Stimulated activated CD4-positive, alpha-beta T cell treated with anti-CD3 and anti-CD28 coated beads, Interleukin-1b, Interleukin-23, amount 100 ng/mL, for 4 hours (primary cell): ENCODE results near the gene RBM10.

Experiments
- DNase-seq, 2 donors: peaks; one replicate each; pipeline ENCODE4 v3.0.0-alpha.2; 2020; ENCODE audit warnings: low read depth in 2 of 2

The RBM10 gene

DNA sequence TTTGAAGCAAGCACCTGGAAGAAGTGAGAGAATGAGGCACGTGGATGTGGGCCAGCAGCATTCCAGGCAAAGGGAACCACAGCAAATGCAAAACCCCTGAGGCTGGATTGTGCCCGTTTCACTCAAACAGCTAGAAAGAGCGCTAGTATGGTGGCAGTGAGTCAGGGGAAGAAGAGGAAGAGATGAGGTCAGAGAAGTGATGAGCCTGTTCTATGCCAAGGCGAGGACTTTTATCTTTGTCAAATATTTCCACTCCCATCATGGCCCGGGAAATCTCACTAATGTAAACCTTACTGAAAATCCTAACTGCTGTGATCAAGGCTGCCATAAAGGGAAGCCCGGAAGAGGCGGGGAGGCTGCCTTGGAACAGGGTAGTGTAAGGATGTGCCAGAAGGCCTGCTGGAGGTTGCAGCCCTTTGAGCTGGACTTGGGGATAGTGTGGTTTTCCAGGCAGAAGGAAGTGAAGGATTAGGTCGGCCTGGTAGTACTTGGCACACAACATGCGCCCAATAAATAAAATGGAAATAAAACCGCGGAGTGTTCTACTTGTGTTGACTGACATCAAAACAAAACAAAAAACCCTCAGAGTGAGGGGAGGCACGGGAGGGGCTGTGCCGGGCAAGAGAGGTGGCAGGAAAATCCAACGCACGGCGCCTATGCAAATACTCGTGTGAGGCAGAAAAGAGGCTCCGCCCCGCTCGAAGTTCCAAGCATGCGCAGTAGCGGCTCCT lies 72.3 kb downstream of the RBM10 start:
- DNase-seq: peak in 1 of 2 donors; percentile 6

DNA sequence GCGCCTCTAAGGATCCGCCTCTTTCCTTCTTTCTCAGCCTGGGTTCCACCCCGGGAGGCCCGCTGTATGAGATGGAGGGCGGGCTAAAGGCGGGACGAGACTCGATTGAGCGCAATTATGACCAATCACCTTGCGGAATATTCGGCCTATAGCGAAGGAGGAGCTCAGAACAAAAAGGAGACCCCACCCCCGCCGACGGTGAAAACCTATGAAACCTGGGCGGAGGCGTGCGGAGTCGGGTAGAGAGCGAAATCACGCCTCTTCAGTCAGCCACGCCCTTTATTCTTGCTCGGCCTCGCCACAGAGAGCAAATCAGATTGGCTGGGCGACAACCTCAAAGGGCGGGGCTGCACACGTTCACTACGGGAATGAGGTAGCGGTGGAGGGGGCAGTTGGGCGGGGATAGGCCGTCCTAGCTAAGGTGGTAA lies 72.8 kb downstream of the RBM10 start:
- DNase-seq: peak; percentile 85 to 98

DNA sequence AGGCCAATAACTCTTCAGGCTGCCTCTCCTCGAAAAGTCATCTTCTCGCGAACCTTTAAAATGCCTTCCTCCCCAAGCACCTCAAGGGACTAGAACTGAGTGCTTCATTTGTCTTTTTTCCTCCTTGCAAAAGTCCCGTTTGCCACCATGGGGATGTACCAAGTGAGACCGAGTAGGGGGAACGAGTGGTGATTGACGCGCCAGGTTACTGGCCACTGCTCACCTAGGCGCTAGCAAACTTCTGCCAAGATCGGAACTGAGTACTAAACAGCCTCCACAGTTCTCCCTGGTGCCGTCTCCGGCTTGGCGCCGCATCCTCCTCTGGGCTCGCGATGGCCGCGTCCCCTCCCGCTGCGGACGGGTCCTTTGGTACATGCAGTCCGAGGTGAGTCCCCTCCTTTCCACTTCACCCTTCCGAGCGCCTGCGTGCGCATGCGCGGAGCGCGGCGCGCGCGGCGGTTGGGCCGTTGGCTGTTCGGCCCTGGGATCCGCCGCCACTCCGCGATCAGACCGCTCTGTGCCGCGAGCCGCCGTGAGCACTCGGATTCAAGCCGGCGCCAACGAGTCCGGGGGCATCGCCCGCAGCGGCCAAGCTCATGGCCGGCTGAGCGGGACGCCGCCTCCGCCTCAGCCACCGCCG lies 73.4 kb downstream of the RBM10 start, which contains the start of gene CDK16:
CDK16 (plus strand) TSS at position 402 of the 640 bp plus-strand sequence. CDS start 4,877 bp downstream, outside the sequence.
- DNase-seq: peak; percentile 54 to 68

DNA sequence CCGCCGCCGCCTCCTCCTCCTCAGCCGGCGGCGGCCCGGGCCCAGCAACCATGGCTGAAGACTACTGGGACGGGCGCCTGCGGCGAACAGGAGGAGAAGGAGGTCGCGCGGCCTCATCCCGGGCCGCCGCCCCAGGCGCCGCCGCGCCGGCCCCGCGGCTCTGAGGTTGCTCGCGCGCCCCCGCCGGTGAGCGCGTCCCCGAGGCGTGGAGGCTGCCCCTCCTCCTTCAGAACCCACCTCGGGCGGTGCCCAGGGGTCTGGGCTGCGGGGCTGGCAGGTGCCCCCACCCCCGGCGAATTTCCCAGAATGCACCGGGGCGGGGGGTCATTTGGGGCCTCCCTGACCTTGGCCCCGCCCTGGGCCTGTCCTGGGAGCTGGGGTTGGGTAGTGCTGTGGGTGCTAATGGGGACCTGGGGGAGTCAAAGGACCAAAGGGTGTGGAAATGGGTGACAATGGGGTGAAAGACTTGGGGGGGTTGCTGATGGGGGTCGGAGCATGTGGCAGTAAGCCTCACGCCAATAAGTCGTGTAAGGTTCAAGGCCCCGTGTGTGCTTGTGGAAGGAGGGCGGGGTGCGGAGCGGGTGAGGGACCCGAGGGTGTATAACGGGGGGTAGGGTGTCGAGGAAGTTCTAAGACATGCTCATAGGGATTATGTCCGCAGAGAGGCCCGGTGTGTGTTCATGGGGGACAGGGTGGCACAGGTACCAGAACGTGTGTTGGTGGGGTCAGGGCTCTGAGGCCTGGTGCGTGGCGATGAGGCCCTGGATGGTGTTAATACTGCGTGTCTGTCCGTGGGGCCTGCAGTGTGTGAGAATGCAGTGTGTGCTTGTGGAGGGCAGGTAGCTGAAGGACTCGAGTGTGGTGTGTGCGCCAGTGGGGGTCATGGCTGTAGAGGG lies 74.1 kb downstream of the RBM10 start:
- DNase-seq: peak; percentile 26 to 48

DNA sequence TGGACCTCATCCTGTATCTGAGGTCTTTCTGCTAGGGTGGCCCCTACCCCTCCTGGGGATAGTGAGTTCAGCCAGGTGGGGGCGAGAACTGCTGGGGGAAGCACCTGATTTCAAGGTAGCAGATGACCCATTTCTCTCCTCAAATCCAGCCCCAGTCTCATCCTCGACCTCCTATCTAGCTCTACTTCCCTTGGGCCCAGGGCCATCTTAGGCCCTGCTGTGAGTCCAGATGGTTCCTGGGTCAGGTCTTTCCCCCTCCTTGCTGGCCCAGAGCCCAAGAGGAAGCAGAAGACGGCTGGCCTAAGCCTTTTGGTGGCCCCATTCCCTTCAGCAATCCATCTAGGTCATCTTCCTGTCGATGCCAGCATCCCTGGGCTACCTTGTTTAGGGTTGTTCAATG lies 76.7 kb downstream of the RBM10 start:
- no peak for DNase-seq

DNA sequence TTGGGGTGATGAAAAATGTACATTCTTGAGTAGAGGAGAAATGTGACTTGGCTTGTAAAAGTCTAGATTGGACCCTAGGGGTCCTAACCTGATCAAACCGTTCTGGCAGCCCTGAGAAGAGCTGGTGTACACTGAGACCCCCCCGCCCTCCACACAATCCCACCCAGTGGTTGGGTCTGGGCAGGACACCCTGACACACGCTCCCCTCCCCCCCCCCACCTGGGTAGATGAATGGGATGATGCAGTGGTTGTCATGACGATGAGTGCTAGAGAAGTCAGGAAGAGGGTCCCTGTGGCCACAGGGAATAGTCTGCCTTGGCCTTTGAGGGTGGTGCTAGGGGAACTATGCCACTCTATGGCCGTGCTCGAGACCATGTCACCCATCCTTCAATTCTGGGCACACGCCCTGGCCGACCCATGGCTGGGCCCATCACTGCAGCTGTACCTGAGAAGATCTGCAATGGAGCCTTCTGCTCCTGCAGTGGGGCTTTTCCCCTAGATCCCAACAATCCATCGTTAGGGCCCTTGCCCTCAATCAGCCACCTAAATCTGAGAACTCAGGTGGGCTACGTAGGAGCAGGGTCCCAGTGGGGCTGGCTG lies 77.8 kb downstream of the RBM10 start:
- no peak for DNase-seq

DNA sequence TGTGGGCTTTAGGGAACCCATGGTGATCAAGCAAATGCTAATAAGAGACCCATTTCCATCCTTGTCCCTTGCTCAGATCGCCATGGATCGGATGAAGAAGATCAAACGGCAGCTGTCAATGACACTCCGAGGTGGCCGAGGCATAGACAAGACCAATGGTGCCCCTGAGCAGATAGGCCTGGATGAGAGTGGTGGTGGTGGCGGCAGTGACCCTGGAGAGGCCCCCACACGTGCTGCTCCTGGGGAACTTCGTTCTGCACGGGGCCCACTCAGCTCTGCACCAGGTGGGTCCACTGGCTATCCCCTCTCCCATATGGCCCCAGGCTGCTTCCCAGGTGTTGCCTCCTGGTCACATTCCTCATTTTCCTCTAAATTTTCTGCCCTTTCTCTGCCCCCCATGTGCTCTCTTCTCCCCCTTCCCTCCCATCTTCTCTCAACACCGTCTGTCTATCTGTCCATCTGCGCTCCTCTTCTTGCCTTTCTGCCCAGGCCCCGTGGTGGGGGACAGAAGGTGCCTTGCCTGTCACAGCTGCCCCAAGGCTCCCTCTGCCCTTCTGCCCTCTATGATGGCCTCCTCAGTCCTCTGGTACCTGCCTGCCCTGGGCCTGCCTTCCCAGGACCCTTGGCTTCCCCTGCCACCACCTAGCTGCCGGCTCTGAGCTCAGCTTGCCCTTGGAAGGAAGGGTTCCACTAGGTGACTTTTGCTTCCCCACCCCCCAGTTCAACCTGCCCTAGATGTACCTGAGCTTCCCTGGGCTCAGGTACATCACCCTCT lies 78.6 kb downstream of the RBM10 start:
- no peak for DNase-seq

DNA sequence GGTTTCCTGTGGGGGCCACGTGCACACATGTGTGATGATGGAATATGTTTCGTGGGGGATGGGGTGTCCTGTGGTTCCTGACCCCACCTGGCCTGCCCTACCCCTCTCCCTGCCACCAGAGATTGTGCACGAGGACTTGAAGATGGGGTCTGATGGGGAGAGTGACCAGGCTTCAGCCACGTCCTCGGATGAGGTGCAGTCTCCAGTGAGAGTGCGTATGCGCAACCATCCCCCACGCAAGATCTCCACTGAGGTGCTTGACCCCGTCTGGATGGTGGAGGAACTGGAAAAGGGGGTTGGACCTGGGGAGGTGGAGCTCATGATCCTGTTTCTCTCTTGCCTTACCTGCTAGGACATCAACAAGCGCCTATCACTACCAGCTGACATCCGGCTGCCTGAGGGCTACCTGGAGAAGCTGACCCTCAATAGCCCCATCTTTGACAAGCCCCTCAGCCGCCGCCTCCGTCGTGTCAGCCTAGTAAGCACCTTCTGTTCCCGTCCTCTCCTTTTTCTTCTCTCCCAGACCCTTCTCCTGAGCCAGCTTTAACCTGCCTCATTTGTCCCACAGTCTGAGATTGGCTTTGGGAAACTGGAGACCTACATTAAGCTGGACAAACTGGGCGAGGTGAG lies 79.4 kb downstream of the RBM10 start:
- DNase-seq: no peak

DNA sequence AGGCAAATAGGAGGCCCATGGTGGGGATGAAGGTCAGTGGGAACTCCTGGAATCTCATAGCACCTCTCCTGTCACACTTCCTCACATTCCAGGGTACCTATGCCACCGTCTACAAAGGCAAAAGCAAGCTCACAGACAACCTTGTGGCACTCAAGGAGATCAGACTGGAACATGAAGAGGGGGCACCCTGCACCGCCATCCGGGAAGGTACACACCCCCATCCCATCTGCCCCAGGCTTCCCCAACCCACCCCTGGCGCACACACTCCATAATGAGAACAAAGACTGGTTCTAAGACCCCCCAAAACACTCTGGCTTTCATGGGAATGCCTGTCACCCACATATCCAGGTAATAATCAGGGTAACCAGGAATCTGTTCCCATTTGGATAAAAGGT lies 79.9 kb downstream of the RBM10 start:
- DNase-seq: no peak

DNA sequence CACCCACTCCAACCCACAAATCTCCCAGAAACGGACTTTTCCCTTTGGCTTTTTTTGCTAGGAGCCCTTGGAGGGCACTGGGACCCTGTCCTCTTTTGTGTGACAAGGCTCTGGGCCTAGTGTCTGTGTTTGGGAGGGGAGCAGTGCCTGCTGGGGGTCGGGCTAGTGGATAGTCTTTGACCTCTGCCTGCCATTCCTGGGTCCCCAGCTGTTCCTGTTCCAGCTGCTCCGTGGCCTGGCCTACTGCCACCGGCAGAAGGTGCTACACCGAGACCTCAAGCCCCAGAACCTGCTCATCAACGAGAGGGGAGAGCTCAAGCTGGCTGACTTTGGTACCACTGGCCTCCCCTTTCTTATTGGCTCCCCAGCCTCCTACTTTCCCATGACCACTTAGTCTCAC lies 81.0 kb downstream of the RBM10 start:
- DNase-seq: no peak

DNA sequence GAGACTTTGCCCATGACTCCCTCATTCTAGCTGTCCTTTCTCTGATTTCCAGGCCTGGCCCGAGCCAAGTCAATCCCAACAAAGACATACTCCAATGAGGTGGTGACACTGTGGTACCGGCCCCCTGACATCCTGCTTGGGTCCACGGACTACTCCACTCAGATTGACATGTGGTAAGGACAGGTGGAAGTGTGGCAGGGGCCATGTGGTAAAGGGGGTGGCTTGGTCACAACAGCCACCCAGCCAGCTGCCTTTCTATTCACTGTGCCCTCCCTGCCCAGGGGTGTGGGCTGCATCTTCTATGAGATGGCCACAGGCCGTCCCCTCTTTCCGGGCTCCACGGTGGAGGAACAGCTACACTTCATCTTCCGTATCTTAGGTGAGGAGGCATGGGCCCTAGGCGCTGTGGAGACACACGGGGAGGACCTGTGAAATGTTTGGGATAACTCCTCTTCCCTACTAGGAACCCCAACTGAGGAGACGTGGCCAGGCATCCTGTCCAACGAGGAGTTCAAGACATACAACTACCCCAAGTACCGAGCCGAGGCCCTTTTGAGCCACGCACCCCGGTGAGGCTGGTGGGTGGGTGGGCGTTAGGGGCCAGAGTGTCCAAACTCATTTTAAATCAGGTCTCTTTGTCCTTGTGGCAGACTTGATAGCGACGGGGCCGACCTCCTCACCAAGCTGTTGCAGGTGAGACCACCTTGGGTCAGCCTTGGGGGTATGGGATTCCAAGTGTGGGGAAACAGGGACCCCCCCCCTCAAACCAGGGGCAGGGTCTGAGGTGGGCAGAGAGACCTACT lies 81.7 kb downstream of the RBM10 start:
- DNase-seq: no peak

DNA sequence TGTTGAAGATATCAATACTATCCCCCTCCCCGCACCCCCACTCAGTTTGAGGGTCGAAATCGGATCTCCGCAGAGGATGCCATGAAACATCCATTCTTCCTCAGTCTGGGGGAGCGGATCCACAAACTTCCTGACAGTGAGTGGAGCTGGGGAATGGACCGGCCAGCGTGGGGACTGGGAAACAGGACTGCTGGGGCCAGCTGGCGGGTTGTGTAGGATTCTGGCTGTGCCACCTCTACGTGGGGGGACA lies 82.2 kb downstream of the RBM10 start:
- no peak for DNase-seq

DNA sequence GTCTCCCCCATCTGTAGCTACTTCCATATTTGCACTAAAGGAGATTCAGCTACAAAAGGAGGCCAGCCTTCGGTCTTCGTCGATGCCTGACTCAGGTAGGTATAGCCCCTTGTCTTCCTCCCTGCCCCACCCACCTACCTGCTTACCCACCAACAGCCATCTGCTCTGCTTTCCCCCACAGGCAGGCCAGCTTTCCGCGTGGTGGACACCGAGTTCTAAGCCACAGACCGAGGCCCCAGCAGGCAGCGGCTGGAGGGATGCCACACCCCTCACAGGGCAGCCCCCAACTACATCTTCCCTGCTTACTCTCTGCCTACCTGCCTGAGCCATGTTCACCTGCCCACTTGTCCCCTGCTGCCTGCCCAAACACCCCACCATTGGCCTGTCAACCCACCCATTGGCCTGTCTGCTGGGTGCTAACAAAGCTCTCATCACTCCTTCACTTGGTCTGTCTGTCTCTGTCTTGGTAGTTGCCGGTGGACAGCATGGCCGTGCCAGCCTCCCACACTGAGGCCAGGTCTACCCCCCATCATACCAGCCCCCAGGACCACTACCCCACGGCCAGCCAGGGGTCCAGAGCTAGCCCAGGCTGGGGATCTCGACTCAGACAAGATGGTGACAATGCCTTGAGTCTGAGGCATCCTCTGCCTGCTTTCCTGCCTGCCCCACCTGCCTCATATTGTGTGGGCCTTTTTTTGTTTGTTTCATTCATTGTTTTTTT lies 83.7 kb downstream of the RBM10 start:
- no peak for DNase-seq

DNA sequence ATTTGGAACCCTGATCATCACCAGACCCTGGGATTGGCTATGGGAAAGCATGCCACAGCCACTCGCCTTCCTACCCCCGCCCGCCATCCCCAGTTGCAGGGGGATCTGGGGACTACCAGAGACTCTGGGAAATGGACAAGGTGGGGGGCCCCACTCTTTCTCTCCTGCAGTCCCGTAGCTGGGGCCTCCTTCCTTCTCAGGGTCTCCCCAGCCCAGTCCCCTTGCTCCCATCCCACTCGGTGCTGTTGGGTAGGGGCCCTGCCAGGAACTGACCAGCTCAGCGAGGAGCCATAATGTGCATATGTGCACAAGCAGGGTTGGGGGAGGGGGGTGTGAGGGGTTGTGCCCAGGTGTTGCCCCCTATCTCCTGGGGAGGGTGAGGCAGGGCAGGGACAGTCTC lies 84.4 kb downstream of the RBM10 start:
- DNase-seq: no peak

DNA sequence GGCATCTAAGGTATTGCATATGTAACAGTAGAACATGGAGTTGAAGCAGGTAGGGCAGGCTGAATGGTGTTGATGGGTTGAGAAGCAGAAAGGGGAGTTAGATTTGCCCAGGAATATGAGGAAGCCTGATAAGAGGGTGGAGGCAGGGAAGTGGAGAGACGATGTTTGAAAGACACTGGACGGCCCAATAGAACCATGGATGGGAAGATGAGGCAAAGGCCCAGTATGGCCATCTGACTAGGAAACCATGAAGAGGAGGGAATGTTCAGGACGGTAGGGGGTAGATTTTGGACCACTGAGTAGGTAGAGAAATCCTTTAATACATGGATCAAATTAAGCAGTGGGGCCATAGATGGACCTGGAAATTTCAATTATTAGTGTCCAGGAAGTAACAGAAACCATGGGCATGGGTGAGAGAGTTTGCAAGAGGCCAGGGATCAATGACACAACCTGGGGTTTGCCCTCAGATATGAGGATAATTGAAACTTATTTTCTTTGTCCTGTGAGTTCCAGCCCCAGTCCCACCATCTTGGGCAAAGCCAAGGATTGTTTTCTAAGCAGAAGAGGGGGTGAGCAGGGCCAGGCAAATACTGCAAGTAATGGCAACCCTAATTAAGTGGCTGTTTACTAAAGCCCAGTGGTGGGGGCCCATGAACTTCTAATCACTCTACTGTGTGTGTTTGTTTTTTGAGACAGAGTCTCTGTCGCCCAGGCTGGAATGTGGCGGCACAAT lies 85.3 kb downstream of the RBM10 start:
- no peak for DNase-seq

DNA sequence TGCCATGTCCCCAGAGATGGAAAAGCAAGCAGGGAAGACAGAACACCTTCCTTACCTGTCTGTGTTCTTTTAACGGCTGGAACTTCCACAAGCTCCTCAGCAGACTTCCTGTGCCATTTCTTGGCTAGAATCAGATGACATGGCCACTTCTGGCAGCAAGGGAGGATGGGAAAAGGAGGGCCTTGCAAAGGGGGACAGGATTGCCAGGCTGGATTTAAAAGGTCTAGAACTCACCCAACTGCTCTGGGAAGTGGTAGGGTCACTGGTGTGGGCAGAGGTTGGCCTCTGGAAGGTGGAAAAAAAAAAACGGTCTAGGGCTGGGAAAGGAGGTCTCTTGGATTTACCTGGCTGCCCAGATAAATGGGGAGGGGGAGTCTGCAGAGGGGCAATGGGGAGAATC lies 86.1 kb downstream of the RBM10 start:
- DNase-seq: no peak

DNA sequence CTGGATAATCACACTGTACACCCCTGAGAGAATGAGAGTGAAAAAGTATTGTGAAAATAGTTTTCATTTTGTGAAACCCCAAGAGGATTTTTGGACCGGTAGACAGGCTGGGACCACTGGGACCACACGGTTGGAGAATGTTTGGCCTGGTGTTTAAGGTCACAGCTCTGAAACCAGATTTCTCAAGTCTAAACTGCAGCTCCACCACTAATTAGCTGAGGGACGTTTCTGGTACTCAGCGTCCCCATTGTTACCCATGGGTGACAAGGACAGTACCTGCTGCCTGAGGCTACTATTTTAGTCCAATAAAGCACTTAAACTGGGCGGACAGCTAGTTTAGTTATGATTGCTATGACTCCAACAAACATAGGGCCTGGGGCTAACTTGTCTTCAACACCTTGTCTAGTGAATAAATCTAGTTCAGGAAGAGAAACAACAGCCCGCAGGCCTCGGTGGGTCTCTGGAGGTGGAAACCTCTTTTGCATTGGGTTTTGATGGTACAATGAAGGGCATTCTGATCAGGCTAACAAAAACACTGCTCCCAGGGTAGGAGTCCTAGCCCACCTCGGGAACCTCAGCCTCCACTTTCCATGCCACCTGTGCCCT lies 87.3 kb downstream of the RBM10 start:
- DNase-seq: no peak

DNA sequence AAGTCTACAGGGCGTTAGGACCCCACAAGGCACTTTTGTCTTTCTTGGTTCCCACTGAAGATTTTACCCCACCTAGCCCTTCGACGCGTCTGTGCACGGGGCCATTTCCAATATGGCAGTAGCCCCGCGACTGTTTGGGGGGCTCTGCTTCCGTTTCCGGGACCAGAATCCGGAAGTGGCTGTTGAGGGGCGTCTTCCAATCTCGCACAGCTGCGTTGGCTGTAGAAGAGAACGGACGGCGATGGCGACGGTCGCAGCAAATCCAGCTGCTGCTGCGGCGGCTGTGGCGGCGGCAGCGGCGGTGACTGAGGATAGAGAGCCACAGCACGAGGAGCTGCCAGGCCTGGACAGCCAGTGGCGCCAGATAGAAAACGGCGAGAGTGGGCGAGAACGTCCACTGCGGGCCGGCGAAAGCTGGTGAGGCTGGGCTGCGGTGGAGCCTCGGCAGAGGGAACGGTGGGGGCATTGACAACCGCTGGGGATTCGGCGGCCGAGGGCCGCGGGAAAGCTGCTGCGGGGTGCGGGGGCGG lies 87.8 kb downstream of the RBM10 start, which contains the start of gene USP11:
USP11 (plus strand) TSS at position 207 of the 530 bp plus-strand sequence; CDS start at position 242, 35 bp downstream.
- DNase-seq: peak in 1 of 2 donors; percentile 14
